Measurements from ENCODE around the gene ADISSP. TPM values are rescaled to one million over a fixed set of nuclear protein-coding genes. Genes with fewer than 3 reads are reported as not detected.

The ADISSP gene
- total RNA-seq, 3 donors from 2014 or later, result 12.3 to 29.3 (median 15.7) TPM

DNA sequence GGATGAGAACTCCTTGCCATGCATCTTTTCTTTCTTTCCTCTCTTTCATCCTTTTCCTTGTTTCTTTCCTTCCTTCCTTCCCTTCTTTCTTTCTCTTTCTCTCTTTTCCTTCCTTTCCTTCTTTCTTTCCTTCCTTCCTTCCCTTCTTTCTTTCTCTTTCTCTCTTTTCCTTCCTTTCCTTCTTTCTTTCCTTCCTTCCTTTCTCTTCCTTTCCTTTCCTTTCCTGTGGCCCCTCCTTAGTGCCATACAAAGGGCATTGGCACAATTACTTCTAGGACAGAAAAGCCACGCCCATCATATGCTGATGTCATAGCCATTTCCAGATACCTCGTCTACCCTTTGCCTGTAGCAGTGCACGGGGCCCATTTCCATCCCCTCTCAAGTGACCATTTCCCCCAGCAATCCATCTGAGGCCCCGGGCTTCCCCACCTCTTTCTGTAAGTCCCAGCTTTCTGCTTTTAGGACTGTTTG is 21.2 kb upstream of the ADISSP start:
- no peaks in the 10 kb centered on the region for H3K27me3 ChIP-seq
- TF ChIP-seq POLR2A (IDR thresholded peaks at IDR 0.05) (no peak), POLR2AphosphoS5 (IDR thresholded peaks at IDR 0.05) (no peak)
- TF ChIP-seq, protein P1, sequence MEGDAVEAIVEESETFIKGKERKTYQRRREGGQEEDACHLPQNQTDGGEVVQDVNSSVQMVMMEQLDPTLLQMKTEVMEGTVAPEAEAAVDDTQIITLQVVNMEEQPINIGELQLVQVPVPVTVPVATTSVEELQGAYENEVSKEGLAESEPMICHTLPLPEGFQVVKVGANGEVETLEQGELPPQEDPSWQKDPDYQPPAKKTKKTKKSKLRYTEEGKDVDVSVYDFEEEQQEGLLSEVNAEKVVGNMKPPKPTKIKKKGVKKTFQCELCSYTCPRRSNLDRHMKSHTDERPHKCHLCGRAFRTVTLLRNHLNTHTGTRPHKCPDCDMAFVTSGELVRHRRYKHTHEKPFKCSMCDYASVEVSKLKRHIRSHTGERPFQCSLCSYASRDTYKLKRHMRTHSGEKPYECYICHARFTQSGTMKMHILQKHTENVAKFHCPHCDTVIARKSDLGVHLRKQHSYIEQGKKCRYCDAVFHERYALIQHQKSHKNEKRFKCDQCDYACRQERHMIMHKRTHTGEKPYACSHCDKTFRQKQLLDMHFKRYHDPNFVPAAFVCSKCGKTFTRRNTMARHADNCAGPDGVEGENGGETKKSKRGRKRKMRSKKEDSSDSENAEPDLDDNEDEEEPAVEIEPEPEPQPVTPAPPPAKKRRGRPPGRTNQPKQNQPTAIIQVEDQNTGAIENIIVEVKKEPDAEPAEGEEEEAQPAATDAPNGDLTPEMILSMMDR (IDR thresholded peaks at IDR 0.05), result no peak
- peaks cover 17 to 25% of the 10 kb centered on the region in 2 donors for H3K4me1 ChIP-seq
- H3K36me3 ChIP-seq, result no peaks in the 10 kb centered on the region
- intact Hi-C loops (cut with DNase I; ENCODE audit: low total_unique reads), result loop anchor here (1.0 kb wide), 1 partner anchor 23 kb away; no protein-coding TSS in a partner anchor
- H3K27ac ChIP-seq, result no peak overlapping the region
- DNase-seq (ENCODE audit: low spot score in 2 of 2), result no peak
- H3K9me3 ChIP-seq, result no peaks in the 10 kb centered on the region
- H3K4me3 ChIP-seq, result no peak overlapping the region

DNA sequence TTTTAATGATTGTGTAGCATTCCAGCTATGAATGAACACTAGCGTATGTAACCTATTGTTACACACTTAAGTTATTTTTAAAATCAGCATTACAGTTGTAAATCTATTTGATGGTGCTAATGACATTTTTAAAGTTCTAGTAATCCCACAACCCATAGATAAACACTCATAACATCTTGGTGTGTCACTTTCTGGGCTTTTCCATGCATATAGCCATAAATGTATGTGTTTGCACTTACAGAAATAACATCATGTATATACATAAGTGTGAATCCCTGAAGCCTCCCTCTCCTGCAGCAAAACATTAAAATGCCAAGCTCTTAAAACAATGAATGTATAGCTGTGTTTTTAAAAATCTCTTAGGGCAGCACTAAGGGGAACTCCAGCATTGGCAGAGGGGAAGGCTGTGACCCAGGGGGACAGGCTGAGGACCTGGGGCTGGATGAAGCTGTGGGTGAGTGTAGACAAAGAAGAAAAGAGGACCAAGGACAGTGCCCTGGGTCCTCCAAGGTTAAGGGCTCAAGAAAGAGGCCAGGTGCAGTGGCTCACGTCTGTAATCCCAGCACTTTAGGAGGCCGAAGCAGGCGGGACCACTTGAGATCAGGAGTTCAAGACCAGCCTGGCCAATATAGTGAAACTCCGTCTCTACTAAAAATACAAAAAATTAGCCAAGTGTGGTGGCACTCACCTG is 19.9 kb upstream of the ADISSP start:
- peak overlapping the region in 2 of 3 donors; percentile 67 to 80 for H3K4me3 ChIP-seq
- no peaks in the 10 kb centered on the region for H3K36me3 ChIP-seq
- no peak for DNase-seq (ENCODE audit: low spot score in 2 of 2)
- no peaks in the 10 kb centered on the region for H3K27me3 ChIP-seq
- peak overlapping the region in 1 of 2 donors; percentile 23 for H3K27ac ChIP-seq
- no peaks in the 10 kb centered on the region for H3K9me3 ChIP-seq
- TF ChIP-seq POLR2A (IDR thresholded peaks at IDR 0.05) (no peak), POLR2AphosphoS5 (IDR thresholded peaks at IDR 0.05) (no peak)
- TF ChIP-seq, protein P1 (IDR thresholded peaks at IDR 0.05), result no peak
- H3K4me1 ChIP-seq, result peaks cover 26 to 30% of the 10 kb centered on the region in 2 donors
- intact Hi-C loops (cut with DNase I; ENCODE audit: low total_unique reads), result loop anchor here (1.0 kb wide), 1 partner anchor 22 kb away; no protein-coding TSS in a partner anchor

DNA sequence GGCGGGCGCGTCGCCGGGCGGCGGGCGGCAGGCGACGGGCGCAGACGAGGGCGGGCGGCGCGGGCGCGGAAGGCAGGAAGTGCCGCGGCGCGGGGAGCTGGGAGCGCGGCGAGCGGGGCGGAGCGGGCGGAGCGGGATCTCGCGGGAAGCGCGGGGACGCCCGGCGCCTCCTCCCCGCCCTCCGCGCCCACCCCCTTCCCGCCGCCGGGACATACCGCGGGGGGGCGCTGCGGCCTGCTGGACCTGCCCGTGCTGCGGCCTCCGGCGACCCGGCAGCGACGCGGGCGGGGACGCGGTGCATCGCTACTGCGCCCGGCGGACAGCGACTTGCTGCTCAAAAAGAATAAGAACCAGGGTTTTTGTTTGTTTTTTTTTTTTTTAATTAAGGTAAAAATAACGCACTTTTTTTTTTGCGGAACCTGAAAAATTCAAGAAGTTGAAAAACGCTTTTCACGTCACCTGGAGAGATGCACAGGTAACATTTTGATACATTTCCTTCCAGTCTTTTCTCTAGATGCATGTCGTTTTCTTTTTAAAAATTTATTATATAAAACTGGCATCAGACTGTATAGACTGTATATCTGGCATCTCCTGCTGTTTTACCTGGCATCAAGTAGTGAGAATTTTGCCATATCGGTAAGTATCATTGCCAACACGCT is 19.2 kb upstream of the ADISSP start, which contains the start of gene CENPB:
CENPB (minus strand) TSS at position 76 of the 659 bp plus-strand sequence. CDS start 257 bp downstream, outside the sequence.
- intact Hi-C loops (cut with DNase I; ENCODE audit: low total_unique reads), result no loop called here
- Histone ChIP-seq H3K4me3 (peak within 1 kb of the TSS; percentile 48 to 80 (median 67)), H3K27me3 (no peaks in the 10 kb centered on the region), H3K9me3 (no peaks in the 10 kb centered on the region), H3K27ac (peak within 1 kb of the TSS; percentile 72 to 82), H3K4me1 (peaks cover 27 to 30% of the 10 kb centered on the region in 2 donors), H3K36me3 (no peaks in the 10 kb centered on the region)
- TF ChIP-seq POLR2AphosphoS5 (IDR thresholded peaks at IDR 0.05), result peak; percentile 42 to 75 (median 57)
- TF ChIP-seq, protein P1 (IDR thresholded peaks at IDR 0.05), result peak in 1 of 3 donors; percentile 69
- TF ChIP-seq POLR2A (IDR thresholded peaks at IDR 0.05), result no peak
- peak; percentile 90 to 91 for DNase-seq (ENCODE audit: low spot score in 2 of 2)

DNA sequence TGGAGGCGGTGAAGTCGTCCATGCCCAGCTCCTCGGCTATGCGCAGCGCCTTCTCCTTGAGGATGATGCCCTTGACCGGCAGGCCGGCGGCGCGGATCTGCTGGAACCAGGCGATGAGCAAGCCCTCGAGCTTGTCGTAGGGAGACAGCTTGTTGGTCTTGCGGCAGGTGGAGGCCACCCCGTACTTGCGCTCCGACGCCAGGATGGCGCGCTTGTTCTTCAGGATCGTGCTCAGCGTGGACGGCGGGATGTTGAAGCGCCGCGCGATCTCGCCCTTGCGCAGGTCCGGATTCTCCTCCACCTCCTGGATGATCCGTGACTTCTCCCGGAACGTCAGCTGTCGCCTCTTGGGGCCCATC is 18.6 kb upstream of the ADISSP start:
- Histone ChIP-seq H3K4me1 (peaks cover 28 to 30% of the 10 kb centered on the region in 2 donors), H3K9me3 (no peaks in the 10 kb centered on the region)
- intact Hi-C loops (cut with DNase I; ENCODE audit: low total_unique reads), result no loop called here

More for the DNA sequence above, 18.6 kb upstream of the ADISSP start:
- H3K27me3 ChIP-seq, result no peaks in the 10 kb centered on the region
- TF ChIP-seq, protein P1 (IDR thresholded peaks at IDR 0.05), result no peak
- TF ChIP-seq POLR2AphosphoS5 (IDR thresholded peaks at IDR 0.05), result peak in 2 of 3 donors; percentile 24 to 62
- H3K27ac ChIP-seq, result peak overlapping the region; percentile 72 to 82
- peak in 1 of 2 donors; percentile 50 for DNase-seq (ENCODE audit: low spot score in 2 of 2)
- H3K4me3 ChIP-seq, result peak overlapping the region; percentile 48 to 80 (median 67)
- no peaks in the 10 kb centered on the region for H3K36me3 ChIP-seq
